Measurements from ENCODE around the gene RHOV.
A peak's percentile ranks its signal among the peaks of the same experiment; 100 is the strongest.

RHOV gene

DNA sequence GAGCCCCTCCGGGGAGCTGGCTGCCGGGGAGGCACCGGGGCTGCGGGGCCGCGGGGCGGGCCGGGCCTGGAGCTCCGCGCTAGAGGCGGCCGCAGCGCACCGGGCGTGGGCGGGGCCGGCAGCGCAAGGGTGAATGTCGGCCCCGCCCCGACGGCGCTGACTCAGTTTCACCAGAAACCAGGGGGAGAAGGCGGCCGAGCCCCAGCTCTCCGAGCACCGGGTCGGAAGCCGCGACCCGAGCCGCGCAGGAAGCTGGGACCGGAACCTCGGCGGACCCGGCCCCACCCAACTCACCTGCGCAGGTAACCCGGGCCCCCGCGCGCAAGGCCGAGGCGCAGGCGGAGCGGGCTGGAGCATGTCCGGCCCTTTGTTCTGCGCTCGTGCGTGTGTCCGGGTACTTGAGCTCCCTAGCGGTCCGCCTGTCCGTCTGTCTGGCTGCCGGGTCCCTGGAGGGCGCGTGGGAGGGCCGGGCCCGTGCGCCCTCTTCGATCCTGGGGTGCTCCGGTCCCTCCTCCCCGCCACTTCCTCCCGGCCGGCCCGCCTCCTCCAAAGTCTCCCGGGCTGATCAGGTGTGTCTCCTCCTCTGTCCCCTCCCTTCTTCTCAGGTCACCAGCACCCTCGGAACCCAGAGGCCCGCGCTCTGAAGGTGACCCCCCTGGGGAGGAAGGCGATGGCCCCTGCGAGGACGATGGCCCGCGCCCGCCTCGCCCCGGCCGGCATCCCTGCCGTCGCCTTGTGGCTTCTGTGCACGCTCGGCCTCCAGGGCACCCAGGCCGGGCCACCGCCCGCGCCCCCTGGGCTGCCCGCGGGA is 29.9 kb downstream of the RHOV start, which contains the start of gene SPINT1:
Gene SPINT1 (plus strand): TSS at position 164 of the 811 bp plus-strand sequence. CDS start 507 bp downstream, at position 671.
- DNase-seq = peak; percentile 90

GRCh38 chr15:40843261-40843884 is 30.7 kb downstream of the RHOV start:
- DNase-seq = no peak

GRCh38 chr15:40841741-40842140 is 32.3 kb downstream of the RHOV start:
- DNase-seq = no peak

DNA sequence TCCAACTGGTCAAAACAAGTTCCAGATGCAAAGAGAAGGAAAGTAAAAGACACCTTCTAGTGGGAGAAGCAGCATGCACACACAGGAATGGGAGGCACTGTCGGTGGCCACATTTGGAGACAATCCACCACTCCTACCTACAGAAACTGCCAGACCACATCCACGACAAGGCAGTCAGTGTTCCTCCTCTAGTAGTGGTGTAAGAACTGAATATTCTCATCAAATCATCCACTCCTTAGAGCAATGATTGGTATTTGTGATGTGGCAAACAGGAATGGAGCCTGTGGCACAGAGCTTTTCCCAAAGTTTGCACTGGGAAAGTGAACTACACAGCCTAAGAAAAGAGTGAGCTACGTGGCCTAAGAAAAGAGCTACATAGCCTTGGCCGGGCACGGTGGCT is 35.3 kb downstream of the RHOV start:
- DNase-seq = no peak

GRCh38 chr15:40836020-40836419 is 38.0 kb downstream of the RHOV start:
- DNase-seq = no peak

DNA sequence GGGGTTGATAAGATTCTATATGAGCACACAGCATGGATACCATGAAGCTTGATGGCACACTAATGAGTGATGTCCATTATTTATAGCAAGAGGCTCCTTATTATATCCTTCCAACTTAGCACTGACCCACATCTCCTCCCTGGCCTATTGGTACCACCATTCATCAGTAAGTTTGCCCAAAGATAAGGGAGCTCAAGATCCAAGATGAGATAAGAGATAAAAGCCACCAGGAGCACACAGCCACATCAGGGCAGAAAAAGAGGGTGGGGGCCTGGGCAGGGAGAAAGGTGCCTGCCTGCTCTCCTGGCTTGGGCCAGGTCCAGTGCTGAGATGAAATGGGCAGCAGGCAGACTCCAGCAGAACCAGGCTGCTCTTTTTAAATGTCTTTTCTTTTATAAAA is 41.1 kb downstream of the RHOV start:
- DNase-seq = no peak

DNA sequence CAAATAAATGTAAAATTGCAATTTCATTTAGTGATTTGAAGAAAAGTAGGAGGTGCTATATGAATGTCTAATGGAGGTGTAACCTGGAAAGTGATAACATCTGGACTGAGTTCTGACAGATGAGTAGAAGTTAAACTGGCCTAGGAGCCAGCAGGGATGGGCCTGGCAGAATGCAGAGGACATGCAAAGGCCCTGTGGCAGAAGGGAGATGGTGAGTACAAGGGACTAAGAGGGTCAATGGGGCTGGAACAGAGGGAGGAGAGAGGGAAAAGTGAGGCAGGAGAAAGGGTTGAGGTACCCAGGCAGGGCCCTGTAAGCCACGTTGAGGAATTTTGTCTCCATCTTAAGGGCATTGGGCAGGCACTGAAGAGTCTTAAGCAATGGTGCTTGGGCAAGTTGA is 42.2 kb downstream of the RHOV start:
- no peak for DNase-seq

- DNase-seq = no peak
Measured at GRCh38 chr15:40830884-40831283, 43.1 kb downstream of the RHOV start.

DNA sequence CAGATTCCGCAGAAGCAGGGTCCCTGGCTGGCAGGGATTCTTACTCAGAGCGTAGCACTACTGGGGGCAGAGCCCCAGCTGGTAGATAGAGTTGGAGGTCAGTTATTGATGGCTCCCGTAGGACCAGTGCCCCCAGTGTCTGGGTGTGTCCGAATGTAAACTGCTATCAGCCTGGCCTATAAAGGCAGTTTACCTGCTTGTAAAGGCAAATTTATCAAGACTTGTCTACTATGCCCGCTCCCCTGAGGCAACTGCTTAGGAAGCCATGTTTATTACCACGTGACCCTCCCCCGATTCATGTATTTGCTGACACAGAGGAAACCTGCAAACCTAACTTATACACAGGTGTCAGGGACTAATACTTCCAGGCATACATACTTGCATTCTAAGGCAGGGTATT is 44.9 kb downstream of the RHOV start:
- no peak for DNase-seq

DNA sequence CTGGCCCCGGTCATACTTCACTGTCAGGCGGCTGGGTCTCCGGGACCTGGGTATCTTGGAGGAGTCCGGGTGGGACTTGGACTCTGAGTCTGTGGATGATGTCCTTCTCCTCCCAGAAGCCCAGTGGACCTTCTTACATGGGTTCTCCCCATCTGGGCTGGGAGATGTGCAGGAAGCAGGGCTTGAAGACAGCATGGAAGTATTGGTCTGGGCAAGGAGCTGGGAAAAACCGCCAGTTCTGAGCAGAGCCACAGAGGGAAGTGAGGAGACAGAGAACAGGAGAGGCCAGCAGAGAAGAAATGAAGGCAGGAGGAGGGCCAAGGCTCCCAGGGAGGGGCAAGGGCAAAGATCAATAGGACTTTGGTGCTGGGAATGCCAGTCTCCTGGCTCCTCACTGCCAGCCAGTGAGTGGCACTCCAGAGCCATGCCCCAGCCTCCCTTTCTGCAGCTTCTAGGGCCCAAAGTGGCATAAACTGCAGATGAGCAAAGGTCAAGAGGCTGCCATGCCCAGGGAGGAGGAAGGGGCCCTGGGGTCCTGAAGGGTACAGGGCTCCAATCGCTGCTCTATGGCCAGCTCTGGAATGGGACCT is 45.5 kb downstream of the RHOV start, which contains the start of gene PPP1R14D:
Gene PPP1R14D (minus strand): TSS at position 262 of the 590 bp plus-strand sequence. CDS start 67 bp downstream, at position 195.
- DNase-seq = no peak

GRCh38 chr15:40826423-40827075 is 47.5 kb downstream of the RHOV start:
- DNase-seq = no peak

DNA sequence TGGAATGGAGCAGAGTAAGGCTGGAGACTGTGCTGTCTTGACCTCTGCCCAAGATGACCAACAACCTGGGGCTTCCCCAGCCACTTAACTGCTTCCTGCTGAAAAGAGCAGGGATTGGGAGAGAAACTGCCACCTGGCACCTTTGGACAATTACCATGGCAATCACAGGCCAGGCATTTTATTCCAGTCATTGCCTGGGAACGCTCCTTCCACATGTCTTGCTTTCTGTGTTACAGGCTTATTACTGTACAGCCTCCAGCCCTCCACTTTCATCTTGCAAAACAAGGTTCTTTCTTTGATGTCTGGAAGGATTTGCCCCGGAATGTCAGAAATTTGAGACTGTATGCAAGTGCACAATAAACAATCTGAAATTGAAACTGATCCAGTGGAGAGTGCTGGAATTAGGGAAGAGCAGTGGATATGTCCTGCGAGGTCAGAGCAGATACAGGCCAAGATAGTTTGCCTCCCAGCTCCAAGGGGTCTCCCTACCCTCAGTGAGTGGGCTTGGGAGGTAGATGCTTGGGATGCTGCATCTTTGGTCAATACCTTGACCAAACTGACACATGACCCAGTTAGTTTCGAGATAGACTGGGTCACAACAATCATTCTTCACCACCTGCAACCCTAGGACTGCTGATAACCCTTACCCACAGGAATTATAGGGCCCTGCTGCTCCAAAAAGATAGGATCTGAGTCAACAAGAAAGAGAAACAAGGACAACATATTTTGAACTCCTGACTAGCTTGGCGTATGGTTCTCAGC is 48.2 kb downstream of the RHOV start:
- DNase-seq = no peak

- DNase-seq = no peak
Measured at GRCh38 chr15:40823572-40824343, 50.3 kb downstream of the RHOV start.

Measured in activated effector memory CD4-positive, alpha-beta T cell treated with anti-CD3 and anti-CD28 coated beads, Interleukin-2, amount 50 U/mL, for 16 hours (primary cell).